Hematopoietic multipotent progenitor cell treated with erythropoietin and hydrocortisone succinate and interleukin-3 and kit ligand, for 15 days (in vitro differentiated cells): ENCODE measurements around the gene KCNK1.
A peak's percentile ranks its signal among the peaks of the same experiment; 100 is the strongest.

Source experiments
- DNase-seq: peaks from one replicate; pipeline ENCODE4 v3.0.0-alpha.2; 2015; ENCODE audit warnings: low spot score

The KCNK1 gene

GRCh38 chr1:233636503-233636877 lies 22.6 kb downstream of the KCNK1 start:
- DNase-seq: no peak

DNA sequence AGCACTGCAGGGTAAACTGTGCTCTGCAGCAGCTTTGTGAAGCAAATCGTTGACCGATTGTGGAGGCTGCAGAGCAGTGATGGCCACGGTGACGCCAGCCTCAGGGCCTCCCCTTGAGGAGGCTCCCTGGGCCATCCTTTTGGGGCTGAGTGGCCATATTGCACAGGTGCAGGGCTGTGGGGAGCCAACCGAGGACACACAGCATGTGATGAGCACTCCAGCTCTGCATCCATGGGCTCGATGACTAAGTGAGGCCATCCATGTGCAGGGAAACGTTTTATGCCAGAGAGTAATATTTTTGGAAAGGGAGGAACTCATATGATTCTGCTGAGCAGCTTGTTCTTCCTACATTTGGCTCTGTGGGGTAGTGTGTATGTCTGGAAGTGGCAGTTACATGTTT lies 24.6 kb downstream of the KCNK1 start:
- no peak for DNase-seq

- DNase-seq: no peak
Observed at GRCh38 chr1:233639611-233640010, 25.7 kb downstream of the KCNK1 start.

- DNase-seq: no peak
Observed at GRCh38 chr1:233640179-233640578, 26.3 kb downstream of the KCNK1 start.

- DNase-seq: no peak
Observed at GRCh38 chr1:233641029-233641428, 27.1 kb downstream of the KCNK1 start.

DNA sequence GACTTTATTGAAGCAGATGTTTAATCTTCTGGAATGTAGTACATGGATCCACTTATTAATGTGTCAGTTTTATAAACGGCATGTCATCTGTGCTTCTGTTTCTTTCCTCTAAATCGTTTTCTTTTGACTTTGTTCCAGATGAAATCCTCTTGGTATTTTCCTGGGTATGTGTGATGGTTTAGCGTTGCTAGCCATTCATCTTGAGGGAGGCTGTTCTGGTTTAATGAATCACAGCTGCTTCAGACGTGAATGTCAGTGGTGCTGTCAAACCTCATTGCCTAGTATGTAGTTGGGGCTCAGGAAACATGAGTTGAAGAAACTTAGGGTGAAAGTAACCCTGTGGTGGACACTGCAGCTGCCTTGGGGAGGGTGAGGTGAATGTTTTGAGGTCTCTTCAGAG lies 33.2 kb downstream of the KCNK1 start:
- no peak for DNase-seq

GRCh38 chr1:233647636-233648035 lies 33.7 kb downstream of the KCNK1 start:
- no peak for DNase-seq

DNA sequence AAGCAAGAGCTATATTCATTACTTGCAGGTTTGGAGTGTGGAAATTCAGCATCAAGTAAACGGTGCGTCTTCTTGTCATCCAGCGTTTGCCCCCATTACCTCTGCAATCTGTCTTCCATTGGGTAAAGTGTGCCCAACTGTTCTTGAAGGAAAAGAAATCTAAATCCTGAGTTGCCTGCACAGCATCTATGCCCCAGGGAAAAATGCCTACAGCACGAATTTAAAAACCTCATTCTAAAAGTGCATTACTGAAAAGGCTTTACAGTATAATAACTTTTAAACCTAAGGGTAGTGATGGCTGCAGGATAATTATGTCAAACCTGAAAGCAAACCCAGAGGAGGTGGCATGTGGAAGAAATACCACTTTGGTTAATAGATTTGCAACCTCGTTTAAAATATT lies 37.2 kb downstream of the KCNK1 start:
- no peak for DNase-seq

DNA sequence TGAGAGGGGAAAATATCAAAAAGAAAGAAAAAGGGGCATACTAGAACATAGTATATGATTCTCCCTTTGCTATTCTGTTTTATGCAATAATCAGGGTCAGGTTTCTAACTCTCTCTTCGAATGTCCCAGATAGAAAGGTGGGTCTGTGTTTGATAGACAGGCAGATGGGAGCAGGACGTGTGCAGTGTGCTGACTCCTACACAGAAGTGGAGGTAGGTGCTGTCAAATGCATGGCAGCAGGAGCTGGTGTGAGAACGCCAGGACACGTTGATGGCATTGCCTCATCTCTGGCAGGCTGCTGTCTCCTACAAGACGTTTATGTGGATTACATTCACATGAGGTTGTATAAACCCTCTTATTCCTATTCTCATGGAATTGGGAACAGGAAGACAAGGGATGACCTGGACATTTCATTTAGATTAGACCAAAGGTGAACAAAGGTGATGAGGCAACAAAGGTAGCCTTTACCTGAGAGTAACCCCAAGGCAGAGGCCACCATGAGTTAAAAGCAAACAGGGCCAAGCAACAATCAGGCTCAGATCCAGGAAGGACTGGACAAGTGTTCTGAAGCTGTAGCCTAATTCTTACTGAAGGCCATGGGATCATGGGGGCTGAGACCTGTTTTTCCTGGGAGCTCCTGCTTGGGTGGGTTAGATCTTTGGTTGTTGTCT lies 37.8 kb downstream of the KCNK1 start:
- no peak for DNase-seq

- no peak for DNase-seq
Observed at GRCh38 chr1:233652526-233652925, 38.6 kb downstream of the KCNK1 start.

GRCh38 chr1:233654658-233655280 lies 40.9 kb downstream of the KCNK1 start:
- no peak for DNase-seq

- no peak for DNase-seq
Observed at GRCh38 chr1:233655301-233655740, 41.4 kb downstream of the KCNK1 start.

DNA sequence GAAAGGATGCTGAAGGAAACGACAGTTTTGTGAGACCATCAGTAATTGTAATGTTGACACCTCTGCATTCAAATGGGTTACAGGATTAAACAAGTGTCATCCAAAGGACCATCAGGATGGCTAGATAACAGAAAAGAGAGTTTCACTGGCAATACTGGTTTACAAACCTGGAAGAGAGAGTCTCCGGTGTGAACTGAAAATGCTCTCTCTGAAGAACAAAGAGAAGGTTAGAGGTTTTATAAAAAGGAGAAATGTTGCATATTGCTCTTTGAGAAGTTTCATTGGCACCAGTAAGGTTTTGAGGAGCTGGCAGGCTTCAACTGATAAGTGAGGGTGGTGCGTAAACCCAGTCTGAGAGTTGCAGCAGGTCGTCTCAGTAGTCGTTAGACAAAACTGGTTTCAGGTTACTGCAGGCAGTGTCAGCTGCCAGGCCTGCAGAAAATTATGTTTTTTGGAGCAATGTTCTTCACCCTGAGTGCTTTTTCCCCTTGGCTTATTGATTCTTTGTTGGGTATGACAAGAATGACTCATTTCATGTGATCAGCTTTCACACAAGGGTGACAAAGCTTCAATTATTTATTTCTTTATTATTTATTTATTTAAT lies 42.2 kb downstream of the KCNK1 start:
- DNase-seq: no peak

- no peak for DNase-seq
Observed at GRCh38 chr1:233656687-233657086, 42.8 kb downstream of the KCNK1 start.

- no peak for DNase-seq
Observed at GRCh38 chr1:233657466-233657865, 43.6 kb downstream of the KCNK1 start.

GRCh38 chr1:233659495-233659894 lies 45.6 kb downstream of the KCNK1 start:
- no peak for DNase-seq

DNA sequence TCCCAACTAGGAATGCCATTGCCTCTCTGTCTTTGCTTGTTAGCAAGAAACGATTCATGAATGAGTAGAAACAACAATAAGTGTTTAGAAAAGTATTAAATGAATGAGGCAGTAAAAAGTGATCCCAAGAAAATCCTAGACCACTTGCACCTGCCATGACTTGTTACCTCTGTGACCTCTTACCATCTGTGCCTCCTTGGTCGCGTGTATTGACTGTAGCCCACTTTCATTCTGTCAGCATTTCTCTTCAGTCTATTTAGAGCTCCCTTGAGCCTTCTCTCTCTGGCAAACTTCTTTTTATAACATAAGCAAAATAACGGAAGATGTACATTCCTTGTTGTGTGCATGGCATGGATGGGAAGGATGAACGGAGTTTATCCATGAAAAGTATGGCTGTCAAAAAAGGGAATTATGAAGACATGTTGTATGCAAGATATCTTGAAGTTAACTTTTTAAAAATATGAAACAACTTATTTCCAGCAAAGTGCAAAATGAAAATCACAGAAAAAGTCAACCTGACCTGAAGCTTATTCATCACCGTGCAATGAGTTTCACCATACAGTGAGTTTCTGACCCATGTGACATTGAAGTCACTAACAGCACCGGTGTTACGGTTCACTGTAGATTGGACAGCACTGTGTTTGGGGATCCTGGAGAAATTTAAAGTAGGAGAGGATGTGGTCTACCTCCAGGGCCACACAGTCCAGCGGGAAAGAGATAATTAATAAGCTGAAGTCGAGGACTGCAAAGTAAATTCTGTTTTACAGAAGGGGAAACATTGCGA lies 47.7 kb downstream of the KCNK1 start:
- DNase-seq: no peak

DNA sequence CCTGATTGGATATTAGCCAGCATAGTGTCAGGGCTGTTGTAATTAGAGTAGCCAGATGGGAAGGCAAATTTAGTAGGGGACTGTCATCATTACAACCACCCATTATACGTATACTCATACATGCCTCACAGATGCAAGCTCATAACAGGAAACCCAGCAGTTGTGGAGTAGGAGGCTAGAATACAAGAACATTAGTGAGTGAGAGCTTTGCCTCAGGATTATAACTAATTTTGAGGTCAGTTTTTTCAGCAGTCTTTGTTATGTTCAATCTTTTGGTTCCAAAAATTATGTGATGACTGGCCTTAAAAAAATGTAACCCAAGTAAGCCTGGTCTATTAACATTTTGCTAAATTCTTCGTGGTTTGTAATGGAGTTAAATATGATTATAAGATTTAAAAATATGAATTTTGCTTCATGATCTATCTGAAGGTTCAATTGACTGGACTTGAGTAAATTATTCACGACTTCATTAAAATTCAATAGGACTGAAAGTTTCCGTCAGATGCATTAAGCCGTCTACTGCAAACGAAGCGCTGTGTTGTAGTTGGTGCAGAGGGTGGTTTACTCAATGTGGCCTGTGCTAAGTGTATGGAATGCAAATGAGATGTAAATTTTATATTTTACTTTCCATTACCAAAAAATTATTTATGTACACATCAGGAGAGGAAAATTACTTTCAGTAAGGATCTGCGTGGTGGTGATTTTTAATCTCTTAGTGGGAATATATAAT lies 48.8 kb downstream of the KCNK1 start:
- DNase-seq: no peak

DNA sequence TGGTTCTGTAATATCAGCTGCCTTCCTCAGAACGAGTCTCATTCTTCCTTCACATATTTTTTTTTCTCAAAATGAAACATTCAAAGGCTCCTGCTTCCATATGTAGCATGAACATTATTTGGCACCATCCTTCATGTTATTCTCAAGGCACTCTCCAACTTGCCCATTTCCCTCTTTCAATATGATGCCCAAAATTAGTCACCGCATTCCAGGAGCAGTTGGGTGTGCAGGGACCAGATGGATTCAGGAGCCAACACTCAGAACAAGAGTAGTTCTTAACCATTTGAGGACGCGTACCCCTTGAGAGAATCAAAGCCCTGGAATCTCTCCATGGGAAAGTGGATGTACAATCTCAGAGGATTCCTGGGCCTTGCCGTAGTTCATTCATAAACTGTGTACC lies 50.3 kb downstream of the KCNK1 start:
- no peak for DNase-seq

- no peak for DNase-seq
Observed at GRCh38 chr1:233664804-233665574, 51.1 kb downstream of the KCNK1 start.

DNA sequence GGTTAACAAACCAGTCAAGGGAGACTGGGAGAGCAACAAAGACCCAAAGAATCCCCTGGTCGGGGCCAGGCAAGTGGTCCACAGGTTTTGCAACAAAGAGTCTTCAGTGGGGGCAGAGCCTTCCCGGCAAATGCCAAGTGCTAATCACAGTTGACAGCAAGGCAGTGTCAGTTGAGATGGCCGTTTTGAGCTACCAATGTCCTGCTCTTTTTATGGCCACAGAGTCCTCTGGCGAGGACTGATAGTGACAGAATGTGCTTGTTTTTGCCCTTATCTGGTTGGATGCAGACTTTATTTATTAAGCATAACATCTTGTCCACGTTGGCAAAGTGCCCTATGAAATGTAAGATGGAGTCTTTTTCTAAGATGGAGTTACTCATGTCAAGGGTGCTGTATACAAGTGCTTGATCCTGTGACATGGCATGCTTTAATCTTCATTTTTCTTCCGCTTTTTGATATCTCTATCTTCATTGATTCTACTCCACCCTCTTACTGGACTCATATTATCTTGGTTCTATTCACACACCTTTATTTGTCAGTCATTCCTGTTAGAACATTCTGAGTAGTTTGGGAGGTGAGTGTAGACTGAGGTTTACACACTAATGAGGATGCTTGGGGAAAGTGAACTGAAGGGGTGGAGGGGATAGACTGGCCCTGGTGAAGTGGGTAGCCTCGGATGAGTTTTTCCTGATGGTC lies 51.8 kb downstream of the KCNK1 start:
- DNase-seq: peak; percentile 24
